Frontal cortex (tissue), 4 donors: ENCODE data around the gene PDSS2. TPM values are rescaled to one million over a fixed set of nuclear protein-coding genes. Genes with fewer than 3 reads are reported as not detected.
"Not testable (repeated sequence)": the region's sequence is repeated elsewhere in the genome, so short reads cannot be mapped to it uniquely, and the experiment has no call there.

Experiments
- DNase-seq, 2 donors: peaks; one replicate each; pipeline ENCODE4 v3.0.0; 2012; ENCODE audit warnings: low spot score in 2 of 2
- FAIRE-seq: peaks from 2 replicates; lab custom pipeline; 2012; peaks lifted over from hg19 to GRCh38; lab: Jason Lieb, UNC
- total RNA-seq: library from RNA; depleted of rRNA; stranded (reverse); fragments of >200 nt; gene quantifications from one replicate; pipeline ENCODE4 v1.2.3, GENCODE V29; 2014
- donor health status: control.
- donor health status: control.
- donor health status: control.

The PDSS2 gene
- total RNA-seq, 1 donor from 2014 or later: 6.9 TPM

- DNase-seq (no peak), FAIRE-seq (no peak)
These were observed 75.7 kb downstream of the PDSS2 start for GRCh38 chr6:107383705-107384104.

- FAIRE-seq (no peak), DNase-seq (no peak)
These were observed 85.1 kb downstream of the PDSS2 start for GRCh38 chr6:107374264-107374663.

- no peak for FAIRE-seq
- no peak for DNase-seq
These were observed 89.9 kb downstream of the PDSS2 start for GRCh38 chr6:107369493-107369892.

- FAIRE-seq (no peak), DNase-seq (no peak)
These were observed 90.9 kb downstream of the PDSS2 start for GRCh38 chr6:107368471-107368870.

DNA sequence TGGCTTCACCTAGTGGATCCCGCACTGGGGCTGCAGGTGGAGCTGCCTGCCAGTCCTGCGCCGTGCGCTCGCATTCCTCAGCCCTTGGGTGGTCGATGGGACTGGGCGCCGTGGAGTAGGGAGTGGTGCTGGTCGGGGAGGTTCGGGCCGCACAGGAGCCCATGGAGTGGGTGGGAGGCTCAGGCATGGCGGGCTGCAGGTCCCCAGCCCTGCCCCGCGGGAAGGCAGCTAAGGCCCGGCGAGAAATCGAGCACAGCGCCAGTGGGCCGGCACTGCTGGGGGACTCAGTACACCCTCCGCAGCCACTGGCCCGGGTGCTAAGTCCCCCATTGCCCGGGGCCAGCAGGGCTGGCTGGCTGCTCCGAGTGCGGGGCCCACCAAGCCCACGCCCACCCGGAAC lies 95.2 kb downstream of the PDSS2 start:
- DNase-seq, FAIRE-seq: not testable (repeated sequence)

GRCh38 chr6:107361753-107362604 lies 97.4 kb downstream of the PDSS2 start:
- FAIRE-seq (no peak), DNase-seq (no peak)

DNA sequence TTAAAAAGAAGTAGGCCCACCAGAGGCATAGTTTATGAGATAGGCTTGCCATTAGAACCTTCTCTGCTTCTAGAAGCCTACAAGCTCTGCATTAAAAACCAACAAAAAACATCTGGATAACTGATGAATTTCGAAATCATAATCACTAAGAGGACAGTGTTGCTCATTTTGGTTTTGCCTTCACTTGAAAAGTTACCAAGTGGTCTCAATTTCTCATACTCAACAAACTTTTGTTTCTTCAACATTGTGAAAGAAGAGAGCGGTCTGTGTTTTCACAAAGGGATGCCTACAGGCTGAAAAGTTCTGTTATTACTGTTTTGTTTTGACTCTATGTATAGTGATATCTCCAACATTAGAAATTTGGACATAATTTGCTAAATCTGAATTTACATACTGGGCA lies 98.9 kb downstream of the PDSS2 start:
- FAIRE-seq (no peak), DNase-seq (no peak)

DNA sequence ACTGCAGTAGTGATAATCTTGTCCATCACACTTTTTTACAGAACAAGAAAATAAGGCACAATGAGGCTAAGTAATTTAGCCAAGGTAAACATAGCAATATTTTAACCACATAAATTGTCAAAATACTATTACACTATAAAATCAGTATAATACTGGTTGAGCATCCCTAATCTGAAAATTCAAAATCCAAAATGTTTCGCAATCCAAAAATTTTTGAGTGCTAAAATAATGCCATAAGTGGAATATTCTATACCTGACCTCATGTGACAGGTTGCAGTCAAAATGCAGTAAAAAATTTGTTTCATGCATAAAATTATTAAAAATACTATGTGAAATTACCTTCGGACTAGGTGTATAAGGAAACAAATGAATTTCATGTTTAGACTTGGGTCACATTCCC lies 101.5 kb downstream of the PDSS2 start:
- no peak for FAIRE-seq

DNA sequence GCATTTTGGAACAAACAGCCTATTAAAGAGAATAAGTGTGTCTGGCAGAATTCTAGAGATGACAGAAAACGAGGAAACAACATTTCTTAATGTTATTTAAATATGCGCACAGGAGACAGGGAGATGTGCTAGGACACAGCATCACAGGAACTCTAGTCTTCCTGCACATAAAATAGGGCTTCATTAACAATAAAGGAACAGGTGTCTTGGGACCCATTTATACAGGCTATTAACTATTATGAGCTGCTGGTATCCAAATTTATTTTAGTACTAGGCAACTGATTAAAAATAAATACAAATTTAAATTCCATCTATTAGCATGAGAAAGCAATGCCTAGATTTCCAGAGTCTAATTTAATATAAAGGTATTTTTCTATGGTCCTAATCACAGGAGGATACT lies 102.3 kb downstream of the PDSS2 start:
- FAIRE-seq: no peak

More for the DNA sequence above, 101.5 kb downstream of the PDSS2 start:
- DNase-seq: no peak

GRCh38 chr6:107355659-107356058 lies 103.7 kb downstream of the PDSS2 start:
- DNase-seq (no peak), FAIRE-seq (no peak)

More for the DNA sequence above, 102.3 kb downstream of the PDSS2 start:
- no peak for DNase-seq

- no peak for FAIRE-seq
- no peak for DNase-seq
These were observed 104.9 kb downstream of the PDSS2 start for GRCh38 chr6:107354451-107354850.

- DNase-seq (no peak), FAIRE-seq (no peak)
These were observed 105.5 kb downstream of the PDSS2 start for GRCh38 chr6:107353773-107354382.

GRCh38 chr6:107348224-107348623 lies 111.1 kb downstream of the PDSS2 start:
- DNase-seq: no peak
- no peak for FAIRE-seq

DNA sequence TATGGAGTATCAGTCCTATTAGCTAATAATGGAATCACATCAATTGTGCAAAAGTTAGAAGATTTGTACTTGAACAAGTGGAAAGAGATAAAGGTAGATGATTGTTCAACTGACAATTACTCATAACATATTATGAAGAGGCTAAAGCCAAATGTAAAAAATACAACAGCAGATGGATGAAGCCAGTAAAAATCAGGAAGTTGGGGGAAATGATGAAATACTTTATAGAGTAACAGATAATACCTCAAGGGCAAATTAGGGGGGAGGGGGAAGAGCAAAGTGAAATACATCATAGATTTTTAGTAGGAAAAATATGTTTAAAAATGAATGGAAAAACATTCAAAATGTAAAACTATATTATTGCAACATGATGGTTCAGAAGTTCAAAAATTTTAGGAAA lies 114.0 kb downstream of the PDSS2 start:
- DNase-seq: no peak
- FAIRE-seq: no peak

DNA sequence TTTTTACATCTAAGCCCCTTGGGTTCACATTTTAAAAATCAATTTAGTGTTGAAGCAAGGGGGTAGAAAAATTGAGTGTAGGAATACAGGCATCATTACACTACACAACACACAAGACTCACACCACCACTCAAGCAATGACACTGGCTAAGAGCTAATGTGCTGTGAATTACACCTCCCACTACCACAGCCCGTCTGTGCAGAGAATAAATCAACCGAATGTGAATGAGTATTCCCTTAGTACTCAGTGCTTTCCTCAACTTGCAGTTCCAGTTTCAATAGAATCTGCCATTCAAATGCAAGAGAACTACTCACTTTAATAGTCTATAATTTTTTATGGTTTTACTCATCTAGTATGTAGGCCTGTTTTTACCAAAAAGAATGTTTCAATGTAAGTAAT lies 114.4 kb downstream of the PDSS2 start:
- FAIRE-seq: no peak
- no peak for DNase-seq

DNA sequence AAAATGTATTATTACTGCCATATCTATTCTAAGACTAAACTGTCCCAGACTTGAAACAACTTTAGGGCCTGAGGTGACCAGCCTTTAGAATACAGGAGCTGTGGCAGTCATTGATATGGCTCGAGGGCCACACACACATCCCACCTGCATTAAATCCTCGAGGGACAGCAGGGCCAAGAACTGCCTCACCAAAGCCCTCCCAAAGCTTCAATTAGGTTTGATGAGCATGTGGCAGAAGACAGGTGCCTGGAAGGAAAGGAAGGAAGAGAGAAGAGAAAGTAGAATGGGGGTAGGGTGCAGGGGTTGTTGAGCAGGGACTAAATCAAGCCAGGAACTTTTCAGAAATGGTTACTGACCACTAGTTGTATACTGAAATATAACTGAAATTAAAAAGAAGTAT lies 115.0 kb downstream of the PDSS2 start:
- FAIRE-seq (no peak), DNase-seq (no peak)

GRCh38 chr6:107342144-107342543 lies 117.2 kb downstream of the PDSS2 start:
- no peak for FAIRE-seq

GRCh38 chr6:107340881-107341280 lies 118.5 kb downstream of the PDSS2 start:
- DNase-seq: no peak
- no peak for FAIRE-seq

More at GRCh38 chr6:107342144-107342543, 117.2 kb downstream of the PDSS2 start:
- no peak for DNase-seq

DNA sequence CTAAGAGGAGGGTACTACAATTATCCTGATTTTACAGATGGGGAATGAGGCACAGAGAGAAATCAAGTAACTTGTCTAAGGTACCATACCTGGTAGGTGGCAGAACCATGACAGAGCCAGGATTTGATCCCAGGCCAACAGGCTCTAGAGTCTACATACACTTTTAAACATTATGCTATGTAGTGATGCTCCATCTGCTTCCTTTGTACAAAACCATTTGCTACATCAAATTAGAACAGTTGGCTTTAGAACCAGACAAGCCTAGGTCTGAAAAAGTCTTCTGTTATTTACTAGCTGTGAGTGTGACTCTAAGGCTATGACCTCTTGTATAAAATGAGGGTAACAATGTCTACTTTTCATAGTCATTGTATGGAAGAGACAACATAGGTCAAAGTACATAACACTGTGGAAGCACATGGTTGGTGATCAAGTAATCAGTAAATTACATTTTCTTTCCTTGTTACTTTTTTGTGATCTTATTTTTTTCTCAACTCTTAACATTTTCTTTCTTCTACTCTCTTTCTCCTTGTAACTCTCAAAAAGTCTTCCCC lies 122.1 kb downstream of the PDSS2 start:
- FAIRE-seq: no peak
- DNase-seq: no peak

DNA sequence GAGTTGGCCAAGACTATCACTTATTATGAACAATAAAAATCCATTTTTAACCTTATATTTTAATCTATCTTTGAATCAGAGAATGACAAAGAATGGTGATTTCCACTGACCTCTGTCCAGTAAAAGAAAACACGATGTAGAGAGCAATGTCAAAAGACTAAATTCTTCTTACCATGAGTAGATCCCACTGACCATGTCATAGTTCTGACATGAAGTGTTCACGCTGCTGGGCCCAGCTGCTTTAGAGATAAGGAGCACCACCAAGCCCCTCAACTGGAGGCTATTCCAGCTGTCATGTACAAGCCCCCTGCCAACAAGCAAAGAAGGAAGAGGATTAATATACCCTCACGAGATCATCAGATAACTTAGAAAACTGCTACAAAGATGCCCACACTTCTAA lies 125.3 kb downstream of the PDSS2 start:
- FAIRE-seq: no peak
- no peak for DNase-seq

DNA sequence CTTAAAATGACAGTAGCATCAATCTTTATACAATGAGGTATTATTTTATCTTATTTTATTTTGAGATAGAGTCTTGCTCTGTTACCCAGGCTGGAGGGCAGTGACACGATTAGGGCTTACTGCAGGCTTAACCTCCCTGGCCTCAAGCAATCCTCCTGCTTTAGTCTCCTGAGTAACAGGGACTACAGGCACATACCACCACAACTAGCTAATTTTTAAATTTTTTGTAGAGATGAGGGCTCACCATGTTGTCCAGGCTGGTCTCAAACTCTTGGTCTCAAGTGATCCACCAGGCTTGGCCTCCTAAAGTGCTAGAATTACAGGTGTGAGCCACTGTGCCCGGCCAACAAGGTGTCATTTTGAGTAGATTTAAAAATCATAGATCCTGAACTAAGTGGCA lies 125.9 kb downstream of the PDSS2 start:
- no peak for DNase-seq
- FAIRE-seq: no peak
